GM18868 (cell line): ENCODE results near the gene USP43.
A peak's percentile ranks its signal among the peaks of the same experiment; 100 is the strongest.

Source experiments
- ATAC-seq: cut with Tn5 transposase; IDR thresholded peaks from one replicate; pipeline ENCODE4 v1.9.1; 2021; ENCODE audit warnings: mild to moderate bottlenecking, moderate library complexity; ENCODE audit not compliant: unreplicated experiment

Gene USP43

GRCh38 chr17:9705745-9706144 is 60.4 kb downstream of the USP43 start:
- ATAC-seq, result no peak

DNA sequence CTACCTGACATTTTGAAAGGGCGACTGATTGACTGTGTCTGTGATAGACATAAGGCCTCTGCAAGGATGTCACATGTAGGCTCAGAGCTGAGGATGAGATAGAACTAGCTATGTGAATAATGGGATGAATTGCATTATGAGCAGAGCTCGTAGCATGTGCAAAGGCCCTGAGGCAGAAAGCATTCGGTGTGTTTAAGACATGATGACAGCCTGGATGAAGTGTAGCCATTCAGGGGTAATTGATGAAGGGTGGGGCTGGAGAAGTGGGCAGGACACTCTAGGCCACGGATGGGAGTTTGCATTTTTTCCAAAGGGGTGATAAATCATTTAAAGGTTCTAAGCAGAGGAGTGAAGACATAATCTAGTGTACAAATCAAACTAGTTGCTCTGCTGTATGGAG is 62.6 kb downstream of the USP43 start:
- ATAC-seq, result no peak

DNA sequence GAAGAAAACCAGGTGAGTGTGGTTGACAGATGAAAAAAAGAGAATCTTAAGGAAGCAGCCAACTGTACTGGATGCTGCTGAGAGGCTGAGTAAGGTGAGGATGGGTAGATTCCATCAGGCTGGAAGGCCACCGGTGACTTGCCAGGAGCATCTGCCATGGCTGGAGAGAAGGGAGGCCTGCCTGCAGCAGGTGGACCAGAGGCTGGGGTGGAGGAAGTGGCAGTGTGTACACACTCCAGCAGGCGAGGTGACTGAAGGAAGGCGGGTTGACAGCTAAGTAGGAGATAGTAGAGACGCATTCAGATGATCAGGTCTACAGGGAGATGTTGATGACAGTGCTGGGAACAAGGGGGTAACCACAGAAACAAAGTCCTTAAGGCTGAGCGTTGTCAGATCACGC is 69.5 kb downstream of the USP43 start:
- no peak for ATAC-seq

- no peak for ATAC-seq
Measured at GRCh38 chr17:9715503-9716016, 70.2 kb downstream of the USP43 start.

- ATAC-seq, result no peak
Measured at GRCh38 chr17:9725575-9725974, 80.3 kb downstream of the USP43 start.

- no peak for ATAC-seq
Measured at GRCh38 chr17:9726291-9726690, 81.0 kb downstream of the USP43 start.

- ATAC-seq, result no peak
Measured at GRCh38 chr17:9728005-9728404, 82.7 kb downstream of the USP43 start.

DNA sequence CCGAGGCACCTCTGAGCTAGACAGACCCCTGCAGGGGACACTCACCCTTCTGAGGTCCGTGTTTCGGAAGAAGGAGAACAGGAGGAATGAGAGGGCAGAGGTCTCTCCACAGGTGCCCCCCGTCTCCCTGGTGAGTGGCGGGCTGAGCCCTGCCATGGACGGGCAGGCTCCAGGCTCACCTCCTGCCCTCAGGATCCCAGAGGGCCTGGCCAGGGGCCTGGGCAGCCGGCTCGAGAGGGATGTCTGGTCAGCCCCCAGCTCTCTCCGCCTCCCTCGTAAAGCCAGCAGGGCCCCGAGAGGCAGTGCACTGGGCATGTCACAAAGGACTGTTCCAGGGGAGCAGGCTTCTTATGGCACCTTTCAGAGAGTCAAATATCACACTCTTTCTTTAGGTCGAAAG is 83.2 kb downstream of the USP43 start:
- ATAC-seq, result no peak

GRCh38 chr17:9729034-9729650 is 83.8 kb downstream of the USP43 start:
- ATAC-seq, result peak; percentile 40

DNA sequence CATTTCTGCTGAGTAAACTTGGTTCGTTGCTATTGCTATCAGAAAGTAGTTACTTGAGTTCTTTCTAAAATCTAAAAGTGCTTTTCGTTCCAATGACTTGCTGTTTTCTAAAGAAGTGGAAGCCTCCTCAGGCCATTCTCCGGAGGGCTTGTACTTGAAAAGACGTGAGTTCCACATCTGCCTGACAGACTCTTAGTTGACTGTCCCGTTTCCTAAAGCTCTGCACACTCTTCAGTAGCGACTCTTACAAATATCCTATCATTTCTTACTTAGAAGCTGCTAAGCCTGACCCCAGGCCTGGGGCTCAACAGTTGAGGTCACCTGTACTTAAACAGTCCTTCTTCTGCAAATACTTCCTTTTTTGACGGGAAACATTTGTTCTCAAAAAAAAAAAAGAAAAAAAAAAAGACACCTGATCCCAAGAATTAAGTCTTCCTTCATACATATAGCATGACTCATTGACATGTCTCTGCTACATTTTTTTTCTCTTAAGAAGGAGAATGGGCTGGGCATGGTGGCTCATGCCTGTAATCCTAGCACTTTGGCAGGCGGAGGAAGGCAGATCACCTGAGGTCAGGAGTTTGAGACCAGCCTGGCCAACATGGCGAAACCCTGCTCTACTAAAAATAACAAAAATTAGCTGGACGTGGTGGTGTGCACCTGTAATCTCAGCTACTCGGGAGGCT is 84.6 kb downstream of the USP43 start:
- no peak for ATAC-seq

DNA sequence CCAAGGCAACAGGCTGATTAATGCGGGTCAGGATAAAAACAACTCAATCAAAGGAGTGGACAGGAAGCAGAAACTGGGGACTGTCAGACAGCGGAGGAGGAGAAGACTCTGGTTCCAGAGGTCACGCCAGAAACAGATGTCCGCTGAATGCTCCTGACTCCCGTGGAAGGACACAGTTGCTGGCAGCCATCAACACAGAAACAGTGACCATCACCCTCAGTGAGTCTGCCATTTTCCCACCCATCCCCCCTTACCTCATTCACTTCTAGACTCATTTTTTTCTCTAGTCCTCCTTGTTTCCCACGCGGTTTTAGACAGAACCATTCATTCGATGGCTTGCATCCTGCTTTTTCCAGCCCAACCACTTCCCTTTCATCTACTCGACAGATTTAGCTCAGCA is 105.2 kb downstream of the USP43 start:
- ATAC-seq, result no peak

DNA sequence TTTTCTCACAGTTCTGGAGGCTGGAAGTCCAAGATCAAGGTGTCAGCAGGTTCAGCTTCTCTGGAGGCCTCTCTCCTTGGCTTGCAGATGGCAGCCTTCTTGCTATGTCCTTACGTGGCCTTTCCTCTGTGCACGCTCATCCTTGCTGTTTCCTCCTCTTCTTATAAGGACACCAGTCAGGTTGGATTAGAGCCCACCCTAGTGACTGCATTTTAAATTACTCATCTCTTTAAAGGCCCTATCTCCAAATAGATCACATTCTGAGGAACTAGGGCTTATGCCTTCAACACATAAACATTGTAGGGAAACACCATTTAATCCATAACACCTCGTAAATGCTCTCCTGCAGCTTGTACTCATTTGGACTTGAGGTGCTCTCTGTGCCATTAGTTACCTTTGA is 109.8 kb downstream of the USP43 start:
- no peak for ATAC-seq

DNA sequence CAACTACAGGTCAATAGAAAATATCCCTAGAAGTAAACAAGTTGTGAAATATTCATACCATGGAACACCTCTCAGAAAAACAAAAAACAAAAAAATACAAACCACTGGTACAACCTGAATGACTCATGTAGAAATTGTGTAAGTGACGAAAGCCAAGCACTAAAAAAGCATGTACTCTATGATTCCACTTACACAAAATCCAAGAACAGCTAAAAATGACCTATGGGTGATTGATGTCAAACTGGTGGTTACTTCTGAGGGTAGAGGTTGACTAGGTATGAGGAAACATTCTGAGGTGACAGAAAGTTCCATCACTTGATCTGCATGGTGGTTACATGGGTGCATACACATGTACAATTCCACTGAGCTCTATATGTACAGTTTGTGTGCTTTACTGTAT is 114.9 kb downstream of the USP43 start:
- ATAC-seq, result no peak

DNA sequence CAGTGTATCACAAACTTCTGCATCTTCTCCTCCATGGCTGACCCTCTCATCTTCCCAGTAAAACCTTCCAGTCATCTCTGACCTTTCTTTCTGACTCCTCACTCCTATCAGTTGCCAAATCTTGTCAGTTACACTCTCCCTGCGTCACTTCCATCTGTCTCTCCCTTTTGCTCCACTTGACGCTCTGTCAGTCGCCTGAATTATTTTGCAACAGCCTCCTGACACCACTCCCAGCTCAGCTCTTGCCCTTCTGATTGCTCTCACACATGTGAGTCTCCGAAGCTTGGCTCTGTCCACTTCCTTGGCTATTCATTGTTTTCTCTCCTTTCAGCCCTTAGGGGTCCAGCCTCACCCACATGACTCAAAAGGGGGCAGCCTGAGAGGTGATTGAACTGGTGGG is 118.3 kb downstream of the USP43 start:
- no peak for ATAC-seq

DNA sequence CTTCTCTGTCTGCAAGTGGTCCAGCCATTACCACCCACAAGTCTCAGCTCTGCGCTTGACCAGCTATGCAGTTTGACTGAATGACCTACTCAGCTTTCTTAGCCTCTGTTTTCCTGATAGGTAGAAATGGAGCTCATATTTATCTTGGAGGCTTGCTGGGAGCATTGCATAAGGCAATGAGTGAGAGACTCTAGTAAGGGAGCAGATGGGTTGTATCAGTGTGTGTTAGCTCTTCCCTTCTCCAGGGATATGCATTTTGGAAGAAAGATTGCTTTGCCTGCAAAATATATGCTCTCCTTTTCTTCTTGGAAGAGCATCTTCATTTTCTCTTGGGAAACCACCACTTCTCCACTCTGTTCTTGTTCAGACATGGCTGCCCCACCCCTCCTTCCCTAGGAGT is 120.0 kb downstream of the USP43 start:
- no peak for ATAC-seq

DNA sequence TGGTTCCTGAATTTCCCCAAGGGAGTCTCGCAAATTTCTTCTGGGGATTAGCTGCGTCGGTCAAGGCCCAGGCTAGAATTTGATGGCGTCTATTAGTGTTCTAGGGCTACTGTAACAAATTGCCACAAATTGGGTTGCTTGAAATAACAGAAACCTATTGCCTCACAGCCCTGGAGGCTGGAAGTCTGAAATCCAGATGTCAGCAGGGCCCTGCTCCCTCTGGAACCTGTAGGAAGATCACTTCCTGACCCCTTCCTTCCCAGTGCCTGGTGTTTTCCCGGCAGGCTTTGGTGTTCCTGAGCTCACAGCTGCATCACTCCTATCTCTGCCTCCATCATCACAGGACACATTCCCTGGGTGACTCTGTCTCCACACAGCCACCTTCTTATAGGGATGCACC is 121.7 kb downstream of the USP43 start:
- ATAC-seq, result no peak

DNA sequence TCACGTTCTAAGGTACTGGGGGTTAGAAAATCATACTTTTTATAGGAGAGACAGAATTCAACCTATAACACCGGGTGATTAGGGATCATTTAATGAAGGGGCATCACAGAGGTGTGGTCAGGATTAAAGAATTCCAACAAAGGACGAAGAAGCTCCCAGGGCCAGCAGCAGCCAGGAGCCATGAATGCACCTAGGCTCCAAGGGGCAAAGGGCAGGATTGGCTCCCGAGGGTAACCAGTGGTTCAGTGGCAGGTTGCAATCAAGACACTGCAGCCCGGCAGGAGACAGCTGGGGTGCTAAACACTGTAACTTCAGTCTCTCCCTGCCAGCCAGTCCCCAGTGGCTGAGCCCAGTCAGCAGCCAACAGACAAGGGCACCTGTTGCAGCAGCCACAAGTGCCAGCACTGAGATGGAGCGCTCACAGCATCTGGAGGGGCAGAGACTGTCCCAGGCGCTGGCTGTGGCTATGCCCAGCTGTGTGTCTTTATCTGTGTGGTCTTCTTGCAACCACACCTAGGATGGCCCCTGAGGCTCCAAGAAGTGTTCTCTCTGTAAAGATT is 122.2 kb downstream of the USP43 start:
- no peak for ATAC-seq

- no peak for ATAC-seq
Measured at GRCh38 chr17:9768381-9768934, 123.1 kb downstream of the USP43 start.

DNA sequence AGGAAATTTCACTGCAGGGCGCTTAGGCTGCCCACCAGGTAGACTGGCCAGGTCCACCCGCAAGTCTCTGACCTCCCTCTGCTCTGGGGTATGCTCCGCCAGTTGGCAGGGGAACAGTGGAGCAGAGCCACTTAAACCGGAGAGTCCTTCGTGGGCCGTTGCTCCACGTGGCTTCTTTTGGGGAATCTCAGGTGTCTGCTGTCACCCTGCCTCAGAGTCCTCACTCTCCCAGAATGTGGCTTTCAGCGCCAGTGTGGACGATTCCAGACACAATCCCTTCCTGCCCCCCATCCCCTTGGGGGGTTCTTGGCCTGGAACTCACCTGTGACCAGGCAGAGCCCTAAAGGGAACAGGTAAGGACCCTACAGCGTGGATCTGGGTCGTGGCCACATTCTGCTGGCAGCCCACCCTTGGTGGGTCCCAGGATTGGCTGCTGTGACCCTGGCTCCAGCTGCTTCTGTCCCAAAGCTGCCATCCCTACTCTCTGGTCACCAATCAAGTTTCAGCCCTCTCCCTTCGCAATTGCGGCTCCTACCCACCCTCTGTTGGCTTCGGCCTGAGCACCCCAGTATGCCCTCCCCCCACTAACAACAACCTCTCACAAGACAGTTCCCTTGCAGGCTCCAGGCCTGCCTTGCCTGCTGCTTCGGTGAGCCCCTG is 123.8 kb downstream of the USP43 start:
- no peak for ATAC-seq

GRCh38 chr17:9771465-9771864 is 126.1 kb downstream of the USP43 start:
- ATAC-seq, result no peak

DNA sequence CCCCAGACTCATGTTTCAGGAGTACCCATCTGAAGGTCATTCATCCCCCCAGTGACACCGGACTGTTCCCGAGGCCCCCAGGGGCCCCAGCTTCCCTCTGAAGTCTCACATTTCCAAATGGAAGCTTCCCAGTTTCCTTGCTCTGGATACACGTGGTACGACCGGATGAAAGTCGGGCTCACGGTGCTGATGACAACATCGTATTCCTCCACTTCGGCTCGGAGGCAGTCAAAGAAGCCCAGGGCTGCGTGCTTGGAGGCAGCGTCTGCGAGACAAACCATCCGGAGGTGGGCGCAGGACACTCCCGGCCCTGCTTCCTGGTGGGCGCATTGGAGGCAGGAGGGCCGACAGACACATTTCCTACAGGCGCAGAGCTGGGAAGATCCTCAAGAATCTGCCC is 127.3 kb downstream of the USP43 start:
- ATAC-seq, result no peak

DNA sequence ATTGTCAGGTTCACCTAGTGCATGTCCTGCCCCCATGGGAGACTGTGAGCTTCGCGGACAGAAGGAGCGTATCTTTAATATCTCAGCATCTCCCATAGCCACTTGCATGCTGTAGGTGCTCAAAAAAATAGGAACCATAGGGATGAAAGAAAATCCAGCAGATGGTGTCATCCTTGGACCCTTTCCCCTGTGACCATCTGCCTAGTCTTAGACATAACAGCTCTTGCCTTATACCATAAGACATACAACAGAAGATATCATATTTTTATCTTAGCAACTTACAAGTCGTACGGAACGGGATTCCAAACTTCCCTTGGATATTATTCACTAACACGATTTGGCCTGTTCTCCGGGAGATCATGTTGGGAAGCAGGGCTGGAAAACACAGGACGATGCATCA is 131.6 kb downstream of the USP43 start:
- no peak for ATAC-seq
